Mammary epithelial cell (primary cell): ENCODE results near the gene SLC66A3.

Experiments
- EZH2 ChIP-seq: IDR thresholded peaks from 2 replicates; pipeline ENCODE4 v1.6.1; 2012; ENCODE audit warnings: low read length, inconsistent platforms, borderline replicate concordance
- TF ChIP-seq, protein P1 (sequence below), 2 donors: IDR thresholded peaks in 1 of 2; conservative IDR thresholded peaks in 1 of 2; 2 replicates each; pipeline ENCODE4 v1.5.1; 2011 to 2012; ENCODE audit warnings: inconsistent platforms in 2 of 2, low read length in 2 of 2, mild to moderate bottlenecking in 2 of 2, control low read depth in 1 of 2, low read depth in 1 of 2; ENCODE audit not compliant: insufficient read depth in 1 of 2; ENCODE audit errors: extremely low read depth in 1 of 2

DNA sequence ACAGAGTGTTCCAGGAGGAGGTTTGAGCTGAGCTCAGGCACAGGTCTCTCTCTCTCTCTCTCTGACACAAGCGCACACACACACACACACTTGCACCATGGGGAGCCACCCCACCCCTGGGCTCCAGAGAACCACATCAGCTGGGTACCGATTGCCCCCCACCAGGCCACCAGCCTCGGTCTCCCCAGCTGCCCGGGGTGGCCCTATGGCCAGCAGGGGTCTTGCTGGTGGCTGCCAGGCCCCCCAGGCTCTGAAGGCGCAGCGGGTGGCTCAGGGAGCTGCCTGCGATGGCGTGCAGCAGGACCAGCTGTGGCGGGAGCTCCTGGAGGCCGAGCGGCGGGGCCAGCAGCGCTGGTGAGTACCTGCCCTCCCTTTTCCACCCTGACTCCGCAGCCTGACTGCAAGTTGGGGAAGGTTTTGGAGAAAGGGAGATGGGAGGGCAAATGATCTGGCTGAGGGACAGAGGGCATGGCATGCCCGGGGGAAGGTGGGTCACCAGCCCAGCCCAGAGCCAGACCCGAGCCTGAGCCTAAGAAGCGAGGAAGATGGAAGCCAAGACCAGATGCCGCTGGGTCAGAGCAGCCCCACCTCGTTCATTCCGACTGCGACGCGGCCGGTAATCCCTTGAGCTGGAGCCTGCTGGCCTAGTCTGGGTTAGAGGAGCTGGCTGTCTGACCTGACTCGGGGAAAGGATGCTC, 21.9 kb upstream of the SLC66A3 start:
- TF ChIP-seq, protein P1, sequence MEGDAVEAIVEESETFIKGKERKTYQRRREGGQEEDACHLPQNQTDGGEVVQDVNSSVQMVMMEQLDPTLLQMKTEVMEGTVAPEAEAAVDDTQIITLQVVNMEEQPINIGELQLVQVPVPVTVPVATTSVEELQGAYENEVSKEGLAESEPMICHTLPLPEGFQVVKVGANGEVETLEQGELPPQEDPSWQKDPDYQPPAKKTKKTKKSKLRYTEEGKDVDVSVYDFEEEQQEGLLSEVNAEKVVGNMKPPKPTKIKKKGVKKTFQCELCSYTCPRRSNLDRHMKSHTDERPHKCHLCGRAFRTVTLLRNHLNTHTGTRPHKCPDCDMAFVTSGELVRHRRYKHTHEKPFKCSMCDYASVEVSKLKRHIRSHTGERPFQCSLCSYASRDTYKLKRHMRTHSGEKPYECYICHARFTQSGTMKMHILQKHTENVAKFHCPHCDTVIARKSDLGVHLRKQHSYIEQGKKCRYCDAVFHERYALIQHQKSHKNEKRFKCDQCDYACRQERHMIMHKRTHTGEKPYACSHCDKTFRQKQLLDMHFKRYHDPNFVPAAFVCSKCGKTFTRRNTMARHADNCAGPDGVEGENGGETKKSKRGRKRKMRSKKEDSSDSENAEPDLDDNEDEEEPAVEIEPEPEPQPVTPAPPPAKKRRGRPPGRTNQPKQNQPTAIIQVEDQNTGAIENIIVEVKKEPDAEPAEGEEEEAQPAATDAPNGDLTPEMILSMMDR (conservative IDR thresholded peaks at IDR 0.05 in 1 of 2, IDR thresholded peaks at IDR 0.05 in 1 of 2; ENCODE audit: extremely low read depth in 1 of 2, insufficient read depth in 1 of 2, low read depth in 1 of 2, low read length in 2 of 2), result no peak
- no peak for TF ChIP-seq EZH2
